T47D (cell line): ENCODE results near the gene SNX1.

Experiments used
- DNase-seq, 2 experiments: peaks; one replicate each; pipeline versions ENCODE4 v3.0.0 to v3.0.0-alpha.2; 2011 to 2012; ENCODE audit warnings: low read depth in 1 of 2, low spot score in 1 of 2
- JUND ChIP-seq: IDR thresholded peaks from 2 replicates; pipeline ENCODE4 v1.6.1; 2012; ENCODE audit warnings: low read depth
- in situ Hi-C: cut with HindIII; loops from 2 replicates; pipeline ENCODE4 v1.10.0; 2016; ENCODE audit warnings: low sequenced_read_pairs, low pct_unique_long_range_greater_than_20kb

Gene SNX1

GRCh38 chr15:64146885-64147681 lies 51.3 kb downstream of the SNX1 start:
- in situ Hi-C loops, result no loop called here
- DNase-seq, result no peak
- no peak for TF ChIP-seq JUND

- TF ChIP-seq JUND, result no peak
These were observed 52.4 kb downstream of the SNX1 start for GRCh38 chr15:64148168-64148567.

GRCh38 chr15:64148581-64148980 lies 52.8 kb downstream of the SNX1 start:
- TF ChIP-seq JUND, result no peak
- in situ Hi-C loops, result no loop called here
- no peak for DNase-seq

More at GRCh38 chr15:64148168-64148567, 52.4 kb downstream of the SNX1 start:
- in situ Hi-C loops, result no loop called here
- DNase-seq, result no peak

- TF ChIP-seq JUND, result no peak
- in situ Hi-C loops, result no loop called here
- peak in 1 of 2 experiments; percentile 61 for DNase-seq
These were observed 53.6 kb downstream of the SNX1 start for GRCh38 chr15:64149424-64149823.

- TF ChIP-seq JUND, result no peak
- in situ Hi-C loops, result no loop called here
- no peak for DNase-seq
These were observed 54.3 kb downstream of the SNX1 start for GRCh38 chr15:64149893-64150578.

GRCh38 chr15:64151727-64152506 lies 56.1 kb downstream of the SNX1 start, which contains the start of gene SNX22:
SNX22 (plus strand) TSS chr15:64151731; CDS start chr15:64151776, 45 bp downstream.
- no peak for TF ChIP-seq JUND
- DNase-seq, result peak; percentile 38 to 51
- in situ Hi-C loops, result no loop called here

- in situ Hi-C loops, result no loop called here
- no peak for TF ChIP-seq JUND
- no peak for DNase-seq
These were observed 57.0 kb downstream of the SNX1 start for GRCh38 chr15:64152507-64153387.

GRCh38 chr15:64153480-64154367 lies 57.9 kb downstream of the SNX1 start:
- TF ChIP-seq JUND, result no peak
- peak; percentile 90 to 96 for DNase-seq
- in situ Hi-C loops, result no loop called here

- no peak for DNase-seq
- TF ChIP-seq JUND, result no peak
- in situ Hi-C loops, result no loop called here
These were observed 60.2 kb downstream of the SNX1 start for GRCh38 chr15:64155802-64156651.

- no peak for TF ChIP-seq JUND
- no peak for DNase-seq
- in situ Hi-C loops, result no loop called here
These were observed 61.0 kb downstream of the SNX1 start for GRCh38 chr15:64156652-64157331.
